Gastroesophageal sphincter (tissue), 3 donors: Measurements from ENCODE around the gene ADGRG1.

Experiments used
- EP300 ChIP-seq: sonication (generic); formaldehyde crosslinking; IDR thresholded peaks from one replicate; pipeline ENCODE4 v1.6.1; 2017; ENCODE audit warnings: antibody characterized with exemption, mild to moderate bottlenecking
- POLR2A ChIP-seq, 2 donors: fragments of 450-650 bp; IDR thresholded peaks; one replicate each; pipeline ENCODE4 v1.6.1; 2017; ENCODE audit warnings: antibody characterized with exemption in 2 of 2, mild to moderate bottlenecking in 2 of 2, moderate library complexity in 1 of 2
- POLR2AphosphoS5 ChIP-seq: sonication (generic); formaldehyde crosslinking; IDR thresholded peaks from one replicate; pipeline ENCODE4 v1.6.1; 2017; ENCODE audit warnings: antibody characterized with exemption
- TF ChIP-seq, protein P1 (sequence below), 4 experiments: fragments of 200-600 bp in 2 of 4; fragments of 450-650 bp in 2 of 4; sonication (generic) in 1 of 4; IDR thresholded peaks; one replicate each; pipeline ENCODE4 v1.5.1; 2017 to 2019; ENCODE audit warnings: antibody characterized with exemption in 4 of 4, mild to moderate bottlenecking in 2 of 4, moderate library complexity in 2 of 4

- no peak for TF ChIP-seq POLR2A (IDR thresholded peaks at IDR 0.05)
- TF ChIP-seq, protein P1, sequence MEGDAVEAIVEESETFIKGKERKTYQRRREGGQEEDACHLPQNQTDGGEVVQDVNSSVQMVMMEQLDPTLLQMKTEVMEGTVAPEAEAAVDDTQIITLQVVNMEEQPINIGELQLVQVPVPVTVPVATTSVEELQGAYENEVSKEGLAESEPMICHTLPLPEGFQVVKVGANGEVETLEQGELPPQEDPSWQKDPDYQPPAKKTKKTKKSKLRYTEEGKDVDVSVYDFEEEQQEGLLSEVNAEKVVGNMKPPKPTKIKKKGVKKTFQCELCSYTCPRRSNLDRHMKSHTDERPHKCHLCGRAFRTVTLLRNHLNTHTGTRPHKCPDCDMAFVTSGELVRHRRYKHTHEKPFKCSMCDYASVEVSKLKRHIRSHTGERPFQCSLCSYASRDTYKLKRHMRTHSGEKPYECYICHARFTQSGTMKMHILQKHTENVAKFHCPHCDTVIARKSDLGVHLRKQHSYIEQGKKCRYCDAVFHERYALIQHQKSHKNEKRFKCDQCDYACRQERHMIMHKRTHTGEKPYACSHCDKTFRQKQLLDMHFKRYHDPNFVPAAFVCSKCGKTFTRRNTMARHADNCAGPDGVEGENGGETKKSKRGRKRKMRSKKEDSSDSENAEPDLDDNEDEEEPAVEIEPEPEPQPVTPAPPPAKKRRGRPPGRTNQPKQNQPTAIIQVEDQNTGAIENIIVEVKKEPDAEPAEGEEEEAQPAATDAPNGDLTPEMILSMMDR (IDR thresholded peaks at IDR 0.05): no peak
- TF ChIP-seq POLR2AphosphoS5: no peak
- TF ChIP-seq EP300: no peak
Measured at GRCh38 chr16:57633383-57634064, 5.1 kb downstream of the ADGRG1 start.
